Naive thymus-derived CD4-positive, alpha-beta T cell (primary cell): ENCODE measurements around the gene PBX1. TPM values are rescaled to one million over a fixed set of nuclear protein-coding genes. Genes with fewer than 3 reads are reported as not detected.

Experiments used
- ATAC-seq: fragments of 150-1000 bp; cut with Tn5 transposase; 2 replicates; pipeline ENCODE4 v1.10.0; 2021; ENCODE audit warnings: mild to moderate bottlenecking, moderate library complexity
- CTCF ChIA-PET: fragments of 350-600 bp; sonication (Branson Sonifier 250); formaldehyde crosslinking; loops from one replicate; lab custom pipeline; 2021; ENCODE audit warnings: antibody characterized with exemption; lab: Charles Lee
- POLR2A ChIA-PET: fragments of 350-600 bp; sonication (Branson Sonifier 250); formaldehyde crosslinking; loops from one replicate; lab custom pipeline; 2021; ENCODE audit warnings: antibody characterized with exemption, inconsistent platforms; lab: Charles Lee
- DNase-seq, 9 donors: peaks; one replicate each; pipeline versions ENCODE4 v3.0.0 to v3.0.0-alpha.2; 2020 to 2022; ENCODE audit warnings: mixed read lengths in 1 of 9
- H3K27ac ChIP-seq: one replicate; pipeline ENCODE4 v1.7.0; 2013; ENCODE audit warnings: mild to moderate bottlenecking, low read depth, low read length, moderate library complexity
- H3K27me3 ChIP-seq, 2 donors: one replicate each; pipeline ENCODE4 v1.7.0; 2013; ENCODE audit warnings: low read length in 2 of 2, mild to moderate bottlenecking in 2 of 2, moderate library complexity in 2 of 2; ENCODE audit not compliant: control insufficient read depth in 2 of 2, insufficient read depth in 2 of 2
- H3K36me3 ChIP-seq, 3 experiments: 1 replicate in 2 of 3; 2 replicates in 1 of 3; pipeline ENCODE4 v1.7.0; 2013; ENCODE audit warnings: low read length in 3 of 3, mild to moderate bottlenecking in 3 of 3, moderate library complexity in 1 of 3; ENCODE audit not compliant: insufficient read depth in 3 of 3, control insufficient read depth in 2 of 3
- H3K4me1 ChIP-seq, 2 donors: one replicate each; pipeline ENCODE4 v1.7.0; 2013; ENCODE audit warnings: low read length in 2 of 2, mild to moderate bottlenecking in 2 of 2, moderate library complexity in 1 of 2; ENCODE audit not compliant: control insufficient read depth in 2 of 2, insufficient read depth in 2 of 2
- H3K4me3 ChIP-seq: 2 replicates; pipeline ENCODE4 v1.7.0; 2013; ENCODE audit warnings: mild to moderate bottlenecking, low read length
- H3K9me3 ChIP-seq, 3 experiments: 1 replicate in 2 of 3; 2 replicates in 1 of 3; pipeline ENCODE4 v1.7.0; 2013; ENCODE audit warnings: low read length in 3 of 3; ENCODE audit not compliant: control insufficient read depth in 2 of 3
- H3K27ac Mint-ChIP-seq, 9 donors: one replicate each; pipeline ENCODE4 v1.8.0; 2020 to 2022; ENCODE audit warnings: mixed read lengths in 9 of 9, mild to moderate bottlenecking in 8 of 9, moderate library complexity in 5 of 9, inconsistent platforms in 2 of 9
- H3K27me3 Mint-ChIP-seq, 5 donors: one replicate each; pipeline ENCODE4 v1.8.0; 2021 to 2022; ENCODE audit warnings: mixed read lengths in 5 of 5, mild to moderate bottlenecking in 1 of 5
- H3K36me3 Mint-ChIP-seq, 5 donors: one replicate each; pipeline ENCODE4 v1.8.0; 2020 to 2022; ENCODE audit warnings: mixed read lengths in 5 of 5, mild to moderate bottlenecking in 3 of 5, inconsistent platforms in 1 of 5
- H3K4me1 Mint-ChIP-seq, 7 donors: one replicate each; pipeline ENCODE4 v1.8.0; 2020 to 2022; ENCODE audit warnings: mixed read lengths in 7 of 7, mild to moderate bottlenecking in 3 of 7, inconsistent platforms in 1 of 7
- H3K4me3 Mint-ChIP-seq, 10 donors: one replicate each; pipeline ENCODE4 v1.8.0; 2020 to 2022; ENCODE audit warnings: mild to moderate bottlenecking in 10 of 10, mixed read lengths in 10 of 10, moderate library complexity in 6 of 10, inconsistent platforms in 2 of 10
- H3K9me3 Mint-ChIP-seq, 11 donors: one replicate each; pipeline ENCODE4 v1.8.0; 2020 to 2022; ENCODE audit warnings: mixed read lengths in 11 of 11, mild to moderate bottlenecking in 4 of 11, inconsistent platforms in 1 of 11, moderate library complexity in 1 of 11
- intact Hi-C, 2 donors: fragments of 100-400 bp; cut with micrococcal nuclease; formaldehyde crosslinking; loops; one replicate each; pipeline ENCODE4 v1.15.1; 2023
- polyA plus RNA-seq, 2 donors: library from polyadenylated mRNA; unstranded; fragments of 300-500 nt; fragmentation: Illumina TruSeq; gene quantifications; one replicate each; pipeline ENCODE4 v1.2.3, GENCODE V29; 2021
- total RNA-seq, 6 experiments: library from RNA in 5 of 6; stranded (reverse) in 5 of 6; gene quantifications; 1 replicate in 5 of 6; 2 replicates in 1 of 6; pipeline ENCODE4 v1.2.3 and lab custom pipeline; 2021 to 2026

PBX1 gene
- total and polyA plus RNA-seq, 7 experiments from 2014 or later, result 0.02 to 2.9 (median 1.7) TPM; not detected in 1

DNA sequence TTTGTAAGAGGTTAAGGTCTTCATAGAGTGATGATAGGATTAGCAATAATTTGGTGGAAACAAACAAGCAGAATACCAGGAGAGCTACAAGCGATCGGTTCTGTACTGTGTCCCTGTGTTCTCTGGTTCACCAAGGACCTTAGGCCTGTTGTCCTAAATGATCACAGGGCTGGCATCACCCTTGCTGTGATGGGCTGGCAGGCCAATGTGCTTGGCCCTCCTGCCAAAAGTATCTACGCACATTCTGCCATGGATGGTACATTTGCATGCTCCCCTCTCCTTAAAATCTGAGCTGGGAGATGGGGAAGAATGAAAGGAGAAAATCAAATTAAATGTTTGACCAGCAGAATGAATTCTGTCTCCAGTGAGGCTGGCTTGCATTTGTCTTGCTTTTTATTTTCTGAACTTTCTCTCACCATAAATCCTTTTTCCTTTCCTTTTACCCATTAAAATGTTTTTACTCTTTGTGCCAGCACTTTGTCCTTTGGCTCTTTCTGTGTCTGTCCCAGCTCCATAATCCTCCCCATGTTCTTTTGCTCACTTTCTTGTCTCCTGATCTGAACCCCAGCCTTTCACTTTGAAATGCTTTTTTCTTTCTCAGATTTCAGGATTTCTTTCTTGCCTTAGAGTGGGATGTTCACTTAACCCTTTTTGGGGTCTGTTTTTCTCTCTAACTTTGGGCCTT is 51.7 kb downstream of the PBX1 start:
- no peak for ATAC-seq
- H3K4me3 ChIP-seq, result no peak overlapping the region
- ChIA-PET POLR2A (no interaction called here), CTCF (no interaction called here)
- Mint-ChIP-seq H3K9me3 (peaks cover 0 to 3% (median 0%) of the 10 kb centered on the region in 11 donors), H3K27me3 (peaks cover 0 to 5% (median 0%) of the 10 kb centered on the region in 5 donors), H3K27ac (no peak overlapping the region), H3K36me3 (no peaks in the 10 kb centered on the region), H3K4me3 (no peak overlapping the region), H3K4me1 (peaks cover 0 to 2% (median 0%) of the 10 kb centered on the region in 7 donors)
- no peak overlapping the region for H3K27ac ChIP-seq
- no peaks in the 10 kb centered on the region for H3K36me3 ChIP-seq
- no peaks in the 10 kb centered on the region for H3K27me3 ChIP-seq
- intact Hi-C loops, result no loop called here
- H3K4me1 ChIP-seq, result no peaks in the 10 kb centered on the region
- DNase-seq, result no peak
- no peaks in the 10 kb centered on the region for H3K9me3 ChIP-seq

DNA sequence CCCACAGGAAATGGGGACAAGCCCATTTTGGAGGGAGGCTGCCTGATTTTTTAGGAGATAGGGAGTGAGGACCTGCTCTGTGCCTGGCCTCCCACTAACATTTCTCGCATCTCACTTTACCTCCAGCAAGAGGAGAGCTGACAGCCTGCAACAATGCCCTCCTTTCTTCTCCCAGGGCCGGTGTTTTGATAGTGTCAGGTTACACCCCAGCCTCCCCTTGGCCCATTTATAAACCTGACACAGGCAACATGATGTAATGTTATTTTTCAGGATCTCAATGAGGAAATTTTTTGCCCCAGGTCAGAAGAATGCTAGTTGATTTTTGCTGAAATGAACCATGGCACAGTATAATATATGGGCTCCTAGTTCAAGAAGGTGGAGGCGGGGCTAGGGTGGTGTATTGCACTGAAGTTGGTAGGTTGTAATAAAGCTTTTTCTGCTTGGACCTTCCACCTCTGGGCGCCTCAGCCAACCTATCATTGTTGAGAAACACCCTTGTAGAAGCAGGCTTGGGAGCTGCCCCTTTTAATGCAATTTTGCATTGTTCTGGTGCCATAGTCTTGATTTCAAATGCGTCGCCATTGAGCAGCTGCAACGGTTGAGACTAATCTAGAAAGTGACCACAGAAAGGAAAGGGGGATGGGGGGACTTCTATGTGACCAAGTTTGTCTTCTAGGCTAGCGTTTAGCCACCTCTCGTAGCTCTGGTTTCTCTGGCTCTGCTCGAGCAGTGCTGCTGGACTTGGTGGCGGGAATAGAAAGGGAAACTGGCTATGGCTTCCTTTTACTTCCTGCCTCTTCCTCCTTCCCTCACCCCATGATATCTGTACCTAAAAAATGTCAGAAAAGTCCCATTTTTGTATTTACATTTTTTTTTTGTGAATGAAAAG is 53.0 kb downstream of the PBX1 start:
- no peak overlapping the region for H3K27ac Mint-ChIP-seq
- POLR2A ChIA-PET, result no interaction called here
- no peak overlapping the region for H3K4me3 Mint-ChIP-seq

GRCh38 chr1:164613176-164613575 is 54.2 kb downstream of the PBX1 start:
- intact Hi-C loops, result no loop called here
- Mint-ChIP-seq H3K36me3 (no peaks in the 10 kb centered on the region), H3K4me1 (peaks cover 0 to 2% (median 0%) of the 10 kb centered on the region in 7 donors), H3K27ac (no peak overlapping the region), H3K4me3 (no peak overlapping the region), H3K27me3 (peaks cover 0 to 5% (median 3%) of the 10 kb centered on the region in 5 donors), H3K9me3 (peaks cover 0 to 3% (median 0%) of the 10 kb centered on the region in 11 donors)
- Histone ChIP-seq H3K4me1 (no peaks in the 10 kb centered on the region), H3K27me3 (no peaks in the 10 kb centered on the region), H3K27ac (no peak overlapping the region), H3K4me3 (no peak overlapping the region), H3K9me3 (no peaks in the 10 kb centered on the region), H3K36me3 (no peaks in the 10 kb centered on the region)
- POLR2A ChIA-PET, result no interaction called here
- DNase-seq (no peak), ATAC-seq (no peak)
- CTCF ChIA-PET, result no interaction called here

More for the DNA sequence above, 53.0 kb downstream of the PBX1 start:
- CTCF ChIA-PET, result no interaction called here
- Mint-ChIP-seq H3K27me3 (peaks cover 0 to 5% (median 3%) of the 10 kb centered on the region in 5 donors), H3K9me3 (peaks cover 0 to 3% (median 0%) of the 10 kb centered on the region in 11 donors), H3K4me1 (peaks cover 0 to 2% (median 0%) of the 10 kb centered on the region in 7 donors), H3K36me3 (no peaks in the 10 kb centered on the region)
- no peaks in the 10 kb centered on the region for H3K36me3 ChIP-seq
- H3K27me3 ChIP-seq, result no peaks in the 10 kb centered on the region
- H3K27ac ChIP-seq, result no peak overlapping the region
- H3K4me1 ChIP-seq, result no peaks in the 10 kb centered on the region
- H3K4me3 ChIP-seq, result no peak overlapping the region
- intact Hi-C loops, result no loop called here
- ATAC-seq (no peak), DNase-seq (no peak)
- no peaks in the 10 kb centered on the region for H3K9me3 ChIP-seq

GRCh38 chr1:164614316-164614715 is 55.3 kb downstream of the PBX1 start:
- Histone ChIP-seq H3K27ac (no peak overlapping the region), H3K27me3 (no peaks in the 10 kb centered on the region), H3K36me3 (no peaks in the 10 kb centered on the region), H3K4me1 (no peaks in the 10 kb centered on the region), H3K4me3 (no peak overlapping the region), H3K9me3 (no peaks in the 10 kb centered on the region)
- Mint-ChIP-seq H3K27ac (no peak overlapping the region), H3K27me3 (peaks cover 0 to 5% (median 3%) of the 10 kb centered on the region in 5 donors), H3K9me3 (peaks cover 0 to 3% (median 0%) of the 10 kb centered on the region in 11 donors), H3K4me1 (peaks cover 0 to 2% (median 0%) of the 10 kb centered on the region in 7 donors), H3K36me3 (no peaks in the 10 kb centered on the region), H3K4me3 (no peak overlapping the region)
- intact Hi-C loops, result no loop called here
- CTCF ChIA-PET, result no interaction called here
- DNase-seq, result no peak
- POLR2A ChIA-PET, result no interaction called here
- ATAC-seq, result no peak

GRCh38 chr1:164617377-164618201 is 58.6 kb downstream of the PBX1 start:
- intact Hi-C loops, result no loop called here
- ChIA-PET CTCF (no interaction called here), POLR2A (no interaction called here)
- Histone ChIP-seq H3K36me3 (no peaks in the 10 kb centered on the region), H3K27me3 (no peaks in the 10 kb centered on the region), H3K9me3 (no peaks in the 10 kb centered on the region), H3K4me3 (no peak overlapping the region), H3K27ac (no peak overlapping the region), H3K4me1 (no peaks in the 10 kb centered on the region)
- DNase-seq (no peak), ATAC-seq (no peak)
- Mint-ChIP-seq H3K4me1 (peaks cover 0 to 4% (median 0%) of the 10 kb centered on the region in 7 donors), H3K36me3 (no peaks in the 10 kb centered on the region), H3K27ac (no peak overlapping the region), H3K4me3 (no peak overlapping the region), H3K27me3 (peaks cover 0 to 8% (median 5%) of the 10 kb centered on the region in 5 donors), H3K9me3 (peaks cover 0 to 3% (median 0%) of the 10 kb centered on the region in 11 donors)

- Mint-ChIP-seq H3K27me3 (peaks cover 0 to 8% (median 4%) of the 10 kb centered on the region in 5 donors), H3K36me3 (no peaks in the 10 kb centered on the region), H3K27ac (no peak overlapping the region), H3K4me3 (no peak overlapping the region), H3K4me1 (peaks cover 0 to 4% (median 0%) of the 10 kb centered on the region in 7 donors), H3K9me3 (peaks cover 0 to 3% (median 0%) of the 10 kb centered on the region in 11 donors)
- Histone ChIP-seq H3K4me3 (no peak overlapping the region), H3K27me3 (no peaks in the 10 kb centered on the region), H3K4me1 (no peaks in the 10 kb centered on the region), H3K36me3 (no peaks in the 10 kb centered on the region), H3K9me3 (no peaks in the 10 kb centered on the region), H3K27ac (no peak overlapping the region)
- DNase-seq (no peak), ATAC-seq (no peak)
- intact Hi-C loops, result no loop called here
- CTCF ChIA-PET, result no interaction called here
- POLR2A ChIA-PET, result no interaction called here
Measured at GRCh38 chr1:164618202-164618564, 59.2 kb downstream of the PBX1 start.
